Loucy (cell line): ENCODE measurements around the gene FREM3.
"Not testable (repeated sequence)": the region's sequence is repeated elsewhere in the genome, so short reads cannot be mapped to it uniquely, and the experiment has no call there.

Experiments used
- H2AFZ ChIP-seq: fragments of 200-600 bp; sonication (generic); 2 replicates; pipeline ENCODE4 v1.6.0; 2016; ENCODE audit warnings: antibody characterized with exemption, mild to moderate bottlenecking, low read length, moderate library complexity
- H3F3A ChIP-seq: fragments of 200-600 bp; 2 replicates; pipeline ENCODE4 v1.6.0; 2016; ENCODE audit warnings: antibody characterized with exemption, low read depth, mild to moderate bottlenecking
- H3K27me3 ChIP-seq: fragments of 200-600 bp; sonication (generic); 2 replicates; pipeline ENCODE4 v1.6.1; 2014; ENCODE audit warnings: low read length, mild to moderate bottlenecking; ENCODE audit not compliant: insufficient read depth, poor library complexity, severe bottlenecking
- H3K36me3 ChIP-seq: fragments of 200-600 bp; sonication (generic); 2 replicates; pipeline ENCODE4 v1.6.1; 2016; ENCODE audit warnings: low read length; ENCODE audit not compliant: insufficient read depth
- H3K4me1 ChIP-seq: fragments of 200-600 bp; sonication (generic); 2 replicates; pipeline ENCODE4 v1.5.1; 2014; ENCODE audit warnings: low read length, mild to moderate bottlenecking; ENCODE audit not compliant: insufficient read depth, poor library complexity, severe bottlenecking
- H3K4me2 ChIP-seq: fragments of 200-600 bp; sonication (generic); 2 replicates; pipeline ENCODE4 v1.6.0; 2014; ENCODE audit warnings: antibody characterized with exemption, low read length, low read depth, mild to moderate bottlenecking; ENCODE audit not compliant: poor library complexity, severe bottlenecking
- H3K4me3 ChIP-seq: fragments of 200-600 bp; sonication (generic); 2 replicates; pipeline ENCODE4 v1.5.1; 2014; ENCODE audit warnings: low read length, mild to moderate bottlenecking, mixed read lengths; ENCODE audit not compliant: poor library complexity, severe bottlenecking
- H3K79me2 ChIP-seq: fragments of 200-600 bp; sonication (generic); 2 replicates; pipeline ENCODE4 v1.6.1; 2014; ENCODE audit warnings: low read length; ENCODE audit not compliant: insufficient read depth
- H3K9ac ChIP-seq: fragments of 200-600 bp; sonication (generic); 2 replicates; pipeline ENCODE4 v1.6.0; 2014; ENCODE audit warnings: mild to moderate bottlenecking, low read depth, low read length, moderate library complexity; ENCODE audit not compliant: poor library complexity, severe bottlenecking
- H3K9me2 ChIP-seq: fragments of 200-600 bp; sonication (generic); replicated peaks from 2 replicates; pipeline ENCODE4 v1.6.1; 2016; ENCODE audit warnings: low read depth, low read length, mixed read lengths
- H3K9me3 ChIP-seq: fragments of 200-600 bp; sonication (generic); 2 replicates; pipeline ENCODE4 v1.6.1; 2014; ENCODE audit warnings: mild to moderate bottlenecking, antibody characterized with exemption, low read length, low read depth; ENCODE audit not compliant: insufficient read depth
- H4K20me1 ChIP-seq: fragments of 200-600 bp; sonication (generic); 2 replicates; pipeline ENCODE4 v1.6.0; 2014; ENCODE audit warnings: antibody characterized with exemption, low read length, mild to moderate bottlenecking; ENCODE audit not compliant: insufficient read depth, poor library complexity, severe bottlenecking
- EZH2phosphoT487 ChIP-seq: fragments of 200-600 bp; IDR thresholded peaks from 2 replicates; pipeline ENCODE4 v1.6.1; 2018; ENCODE audit warnings: antibody characterized with exemption, mild to moderate bottlenecking, moderate library complexity, borderline replicate concordance
- TF ChIP-seq, protein P1 (sequence below): fragments of 200-600 bp; sonication (generic); conservative IDR thresholded peaks from 2 replicates; pipeline ENCODE4 v1.5.1; 2014; ENCODE audit warnings: mild to moderate bottlenecking, antibody characterized with exemption, low read length

The FREM3 gene

DNA sequence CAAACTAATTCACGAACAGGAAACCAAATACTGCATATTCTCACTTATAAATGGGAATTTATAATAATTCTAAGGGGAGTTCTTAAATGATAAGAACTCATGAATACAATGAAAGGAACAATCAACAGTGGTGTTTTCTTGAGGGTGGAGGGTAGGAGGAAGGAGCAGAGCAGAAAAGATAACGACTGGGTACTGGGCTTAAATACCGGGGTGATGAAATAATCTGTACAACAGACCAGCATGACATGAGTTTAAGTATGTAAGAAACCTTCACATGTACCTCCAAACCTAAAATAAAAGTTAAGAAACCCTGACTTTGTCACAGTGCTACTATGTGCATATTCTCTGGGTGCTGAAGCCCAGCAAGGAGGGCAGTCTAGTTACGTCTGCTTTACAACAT, 6.6 kb downstream of the FREM3 start:
- H3K4me1 ChIP-seq: no peaks in the 10 kb centered on the region
- H2AFZ ChIP-seq: no peak overlapping the region
- no peaks in the 10 kb centered on the region for H3K36me3 ChIP-seq
- H3K9me3 ChIP-seq: no peaks in the 10 kb centered on the region
- no peaks in the 10 kb centered on the region for H3K79me2 ChIP-seq
- no peaks in the 10 kb centered on the region for H3F3A ChIP-seq
- no peak overlapping the region for H3K9ac ChIP-seq
- no peak for TF ChIP-seq EZH2phosphoT487
- TF ChIP-seq, protein P1, sequence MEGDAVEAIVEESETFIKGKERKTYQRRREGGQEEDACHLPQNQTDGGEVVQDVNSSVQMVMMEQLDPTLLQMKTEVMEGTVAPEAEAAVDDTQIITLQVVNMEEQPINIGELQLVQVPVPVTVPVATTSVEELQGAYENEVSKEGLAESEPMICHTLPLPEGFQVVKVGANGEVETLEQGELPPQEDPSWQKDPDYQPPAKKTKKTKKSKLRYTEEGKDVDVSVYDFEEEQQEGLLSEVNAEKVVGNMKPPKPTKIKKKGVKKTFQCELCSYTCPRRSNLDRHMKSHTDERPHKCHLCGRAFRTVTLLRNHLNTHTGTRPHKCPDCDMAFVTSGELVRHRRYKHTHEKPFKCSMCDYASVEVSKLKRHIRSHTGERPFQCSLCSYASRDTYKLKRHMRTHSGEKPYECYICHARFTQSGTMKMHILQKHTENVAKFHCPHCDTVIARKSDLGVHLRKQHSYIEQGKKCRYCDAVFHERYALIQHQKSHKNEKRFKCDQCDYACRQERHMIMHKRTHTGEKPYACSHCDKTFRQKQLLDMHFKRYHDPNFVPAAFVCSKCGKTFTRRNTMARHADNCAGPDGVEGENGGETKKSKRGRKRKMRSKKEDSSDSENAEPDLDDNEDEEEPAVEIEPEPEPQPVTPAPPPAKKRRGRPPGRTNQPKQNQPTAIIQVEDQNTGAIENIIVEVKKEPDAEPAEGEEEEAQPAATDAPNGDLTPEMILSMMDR: no peak
- no peak overlapping the region for H3K4me3 ChIP-seq
- H3K27me3 ChIP-seq: peaks cover 9% of the 10 kb centered on the region
- no peaks in the 10 kb centered on the region for H3K9me2 ChIP-seq
- H4K20me1 ChIP-seq: no peaks in the 10 kb centered on the region
- no peak overlapping the region for H3K4me2 ChIP-seq

DNA sequence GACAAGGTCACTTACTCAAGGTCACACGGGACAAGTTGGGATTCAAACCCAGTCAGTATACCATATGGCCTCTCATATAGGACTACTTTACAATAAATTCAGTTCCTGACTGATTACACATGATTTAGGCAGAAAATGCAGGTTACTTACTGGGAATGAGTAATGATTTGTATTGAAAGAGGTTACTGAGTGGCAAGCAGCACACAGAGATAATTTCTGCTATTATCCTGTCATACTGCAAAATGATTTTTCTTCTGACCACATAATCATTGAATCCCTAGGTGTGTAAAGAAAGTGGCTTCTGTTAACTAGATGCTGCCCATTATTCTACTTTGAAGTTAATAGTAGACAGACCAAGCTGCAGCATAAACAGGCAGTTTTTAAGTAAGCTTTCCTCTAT, 8.2 kb downstream of the FREM3 start:
- H3K9me3 ChIP-seq: no peaks in the 10 kb centered on the region
- H2AFZ ChIP-seq: no peak overlapping the region
- no peaks in the 10 kb centered on the region for H3K79me2 ChIP-seq
- H3F3A ChIP-seq: no peaks in the 10 kb centered on the region
- no peaks in the 10 kb centered on the region for H3K36me3 ChIP-seq
- no peak overlapping the region for H3K4me3 ChIP-seq
- H3K9me2 ChIP-seq: no peaks in the 10 kb centered on the region
- no peak for TF ChIP-seq EZH2phosphoT487
- TF ChIP-seq, protein P1: no peak
- H4K20me1 ChIP-seq: no peaks in the 10 kb centered on the region
- no peaks in the 10 kb centered on the region for H3K4me1 ChIP-seq
- H3K27me3 ChIP-seq: no peaks in the 10 kb centered on the region
- no peak overlapping the region for H3K9ac ChIP-seq
- H3K4me2 ChIP-seq: no peak overlapping the region

DNA sequence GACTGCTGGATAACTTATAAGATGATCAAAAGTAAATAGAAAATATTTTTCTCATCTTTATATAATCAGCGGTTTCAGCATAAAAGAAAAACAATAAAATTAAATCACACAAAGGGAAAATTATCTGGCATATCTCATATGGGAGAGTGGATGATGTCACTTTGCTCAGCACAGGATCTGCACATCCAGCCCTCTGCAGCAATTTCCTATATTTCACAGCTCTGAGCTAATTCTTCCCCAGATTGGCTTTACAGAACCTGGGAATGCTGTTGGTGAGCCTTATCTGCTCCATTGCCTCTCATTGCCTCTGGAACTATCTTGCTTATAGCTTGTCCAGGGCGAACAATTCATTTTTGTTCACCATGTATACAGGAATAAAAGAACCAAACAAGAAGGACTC, 21.0 kb downstream of the FREM3 start:
- Histone ChIP-seq H3K79me2 (no peaks in the 10 kb centered on the region), H3K36me3 (no peaks in the 10 kb centered on the region), H3K4me3 (no peak overlapping the region), H3K9ac (no peak overlapping the region), H3K9me2 (no peaks in the 10 kb centered on the region), H4K20me1 (no peaks in the 10 kb centered on the region), H3K27me3 (no peaks in the 10 kb centered on the region), H3K4me1 (no peaks in the 10 kb centered on the region), H3F3A (no peaks in the 10 kb centered on the region), H3K9me3 (no peaks in the 10 kb centered on the region), H3K4me2 (no peak overlapping the region), H2AFZ (no peak overlapping the region)
- TF ChIP-seq, protein P1: no peak
- no peak for TF ChIP-seq EZH2phosphoT487

DNA sequence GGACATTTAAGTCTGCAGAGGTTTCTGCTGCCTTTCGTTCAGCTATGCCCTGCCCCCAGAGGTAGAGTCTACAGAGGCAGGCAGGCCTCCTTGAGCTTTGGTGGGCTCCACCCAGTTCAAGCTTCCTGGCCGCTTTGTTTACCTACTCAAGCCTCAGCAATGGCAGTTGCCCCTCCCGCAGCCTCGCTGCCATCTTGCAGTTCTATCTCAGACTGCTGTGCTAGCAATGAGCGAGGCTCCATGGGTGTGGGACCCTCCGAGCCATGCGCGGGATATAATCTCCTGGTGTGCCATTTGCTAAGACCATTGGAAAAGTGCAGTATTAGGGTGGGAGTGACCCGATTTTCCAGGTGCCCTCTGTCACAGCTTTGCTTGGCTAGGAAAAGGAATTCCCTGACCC, 26.8 kb downstream of the FREM3 start:
- H3K9ac ChIP-seq, H3K4me1 ChIP-seq, H3K9me3 ChIP-seq, H3K27me3 ChIP-seq, H4K20me1 ChIP-seq, H3K36me3 ChIP-seq, H3K79me2 ChIP-seq, H3F3A ChIP-seq, H3K9me2 ChIP-seq, H3K4me3 ChIP-seq, H3K4me2 ChIP-seq, H2AFZ ChIP-seq: not testable (repeated sequence)
